Uterus (tissue), 4 donors: ENCODE measurements around the gene ASCC2. TPM values are rescaled to one million over a fixed set of nuclear protein-coding genes. Genes with fewer than 3 reads are reported as not detected.
A peak's percentile ranks its signal among the peaks of the same experiment; 100 is the strongest.
"Not testable (repeated sequence)": the region's sequence is repeated elsewhere in the genome, so short reads cannot be mapped to it uniquely, and the experiment has no call there.

ENCODE experiments used
- DNase-seq, 2 donors: peaks; one replicate each; pipeline ENCODE4 v3.0.0-alpha.2; 2019 to 2020
- H3K27ac ChIP-seq, 2 donors: fragments of 200-600 bp; sonication (generic); 1 replicate in 1 of 2; 2 replicates in 1 of 2; pipeline ENCODE4 v1.5.1; 2016 to 2018
- H3K27me3 ChIP-seq, 2 donors: fragments of 200-600 bp; sonication (generic); one replicate each; pipeline ENCODE4 v1.5.1; 2018 to 2019; ENCODE audit warnings: control low read depth in 1 of 2
- H3K36me3 ChIP-seq, 2 donors: fragments of 200-600 bp; sonication (generic); one replicate each; pipeline ENCODE4 v1.5.1; 2019; ENCODE audit warnings: control low read depth in 1 of 2
- H3K4me1 ChIP-seq, 2 donors: fragments of 200-600 bp; sonication (generic); one replicate each; pipeline ENCODE4 v1.5.1; 2018 to 2019; ENCODE audit warnings: control low read depth in 1 of 2
- H3K4me3 ChIP-seq, 2 donors: fragments of 200-600 bp; sonication (generic); 1 replicate in 1 of 2; 2 replicates in 1 of 2; pipeline ENCODE4 v1.5.1; 2018 to 2019; ENCODE audit warnings: mild to moderate bottlenecking in 1 of 2
- H3K9me3 ChIP-seq, 2 donors: fragments of 200-600 bp; sonication (generic); one replicate each; pipeline ENCODE4 v1.5.1; 2019; ENCODE audit warnings: control low read depth in 1 of 2
- CTCF ChIP-seq, 4 experiments: fragments of 200-600 bp in 2 of 4; fragments of 450-650 bp in 2 of 4; sonication (generic) in 2 of 4; IDR thresholded peaks; one replicate each; pipeline ENCODE4 v1.5.1; 2016 to 2019; ENCODE audit warnings: antibody characterized with exemption in 4 of 4, mild to moderate bottlenecking in 2 of 4, moderate library complexity in 1 of 4
- POLR2A ChIP-seq, 2 donors: fragments of 450-650 bp; IDR thresholded peaks; one replicate each; pipeline ENCODE4 v1.6.1; 2016; ENCODE audit warnings: antibody characterized with exemption in 2 of 2, mild to moderate bottlenecking in 1 of 2, moderate library complexity in 1 of 2
- intact Hi-C: fragments of 100-400 bp; cut with DNase I; formaldehyde crosslinking; loops from one replicate; pipeline ENCODE4 v1.15.1; 2023; ENCODE audit warnings: low total_unique reads
- total RNA-seq, 4 donors: library from RNA; depleted of rRNA in 3 of 4; stranded (reverse); fragments of >200 nt in 3 of 4; gene quantifications; one replicate each; pipeline versions ENCODE4 v1.1.0 to v1.2.4, GENCODE V29; 2014 to 2023
- donor health status: DM: yes; HTN: yes; CAD: no.

Gene ASCC2
- total RNA-seq, 4 donors from 2014 or later = 14.9 to 47.1 (median 24.3) TPM

- Histone ChIP-seq H3K36me3 (no peaks in the 10 kb centered on the region), H3K4me1 (peaks cover 0 to 3% of the 10 kb centered on the region in 2 donors), H3K9me3 (no peaks in the 10 kb centered on the region), H3K27ac (no peak overlapping the region), H3K27me3 (no peaks in the 10 kb centered on the region), H3K4me3 (no peak overlapping the region)
- no peak for TF ChIP-seq POLR2A (IDR thresholded peaks at IDR 0.05)
- TF ChIP-seq CTCF (IDR thresholded peaks at IDR 0.05) = no peak
- DNase-seq = no peak
- intact Hi-C loops = no loop called here
Measured at GRCh38 chr22:29842172-29842571, 4.1 kb upstream of the ASCC2 start.

GRCh38 chr22:29840498-29840897 lies 2.4 kb upstream of the ASCC2 start:
- TF ChIP-seq POLR2A (IDR thresholded peaks at IDR 0.05) (no peak), CTCF (IDR thresholded peaks at IDR 0.05) (no peak)
- H3K9me3 ChIP-seq = no peaks in the 10 kb centered on the region
- DNase-seq = no peak
- no peaks in the 10 kb centered on the region for H3K27me3 ChIP-seq
- intact Hi-C loops = no loop called here
- peaks cover 0 to 3% of the 10 kb centered on the region in 2 donors for H3K4me1 ChIP-seq
- H3K36me3 ChIP-seq = no peaks in the 10 kb centered on the region
- no peak overlapping the region for H3K27ac ChIP-seq
- no peak overlapping the region for H3K4me3 ChIP-seq

- intact Hi-C loops = no loop called here
- Histone ChIP-seq H3K27ac (peak overlapping the region in 1 of 2 donors; percentile 83), H3K9me3 (no peaks in the 10 kb centered on the region), H3K27me3 (no peaks in the 10 kb centered on the region), H3K4me3 (no peak overlapping the region), H3K4me1 (peaks cover 0 to 3% of the 10 kb centered on the region in 2 donors), H3K36me3 (no peaks in the 10 kb centered on the region)
- DNase-seq = no peak
- TF ChIP-seq CTCF (IDR thresholded peaks at IDR 0.05) = no peak
- TF ChIP-seq POLR2A (IDR thresholded peaks at IDR 0.05) = no peak
Measured at GRCh38 chr22:29839039-29839438, 965 bp upstream of the ASCC2 start.

- TF ChIP-seq POLR2A (IDR thresholded peaks at IDR 0.05) (no peak), CTCF (IDR thresholded peaks at IDR 0.05) (no peak)
- peaks cover 0 to 3% of the 10 kb centered on the region in 2 donors for H3K4me1 ChIP-seq
- no peaks in the 10 kb centered on the region for H3K36me3 ChIP-seq
- peak overlapping the region; percentile 71 to 90 for H3K4me3 ChIP-seq
- peak overlapping the region; percentile 75 to 83 for H3K27ac ChIP-seq
- intact Hi-C loops = no loop called here
- no peaks in the 10 kb centered on the region for H3K27me3 ChIP-seq
- no peaks in the 10 kb centered on the region for H3K9me3 ChIP-seq
- DNase-seq = no peak
Measured at GRCh38 chr22:29838599-29838956, 504 bp upstream of the ASCC2 start.

- H3K27ac ChIP-seq, intact Hi-C loops, H3K9me3 ChIP-seq, H3K27me3 ChIP-seq, H3K36me3 ChIP-seq, DNase-seq, H3K4me1 ChIP-seq: not testable (repeated sequence)
- peak overlapping the region in 1 of 2 donors; percentile 71 for H3K4me3 ChIP-seq
Measured at GRCh38 chr22:29836791-29837370, 1.2 kb downstream of the ASCC2 start.

GRCh38 chr22:29834046-29834445 lies 4.0 kb downstream of the ASCC2 start:
- intact Hi-C loops = no loop called here
- H3K4me3 ChIP-seq = no peak overlapping the region

More at GRCh38 chr22:29834046-29834445, 4.0 kb downstream of the ASCC2 start:
- H3K9me3 ChIP-seq = no peaks in the 10 kb centered on the region
- peaks cover 0 to 3% of the 10 kb centered on the region in 2 donors for H3K4me1 ChIP-seq
- H3K27ac ChIP-seq = no peak overlapping the region
- H3K27me3 ChIP-seq = no peaks in the 10 kb centered on the region
- no peaks in the 10 kb centered on the region for H3K36me3 ChIP-seq
- TF ChIP-seq POLR2A (IDR thresholded peaks at IDR 0.05) (no peak), CTCF (IDR thresholded peaks at IDR 0.05) (no peak)
- no peak for DNase-seq
